DND-41 (cell line): ENCODE data around the gene PTF1A.

Experiments used
- EZH2 ChIP-seq: IDR thresholded peaks from 3 replicates; pipeline ENCODE4 v1.6.1; 2012; ENCODE audit warnings: borderline replicate concordance, low read depth, mild to moderate bottlenecking, moderate library complexity, low read length, inconsistent platforms; ENCODE audit not compliant: severe bottlenecking
- TF ChIP-seq, protein P1 (sequence below): IDR thresholded peaks from 2 replicates; pipeline ENCODE4 v1.5.1; 2012; ENCODE audit warnings: borderline replicate concordance, low read length, moderate library complexity, mild to moderate bottlenecking; ENCODE audit not compliant: poor library complexity, severe bottlenecking; ENCODE audit errors: extremely low read depth

GRCh38 chr10:23189024-23189423 is 3.1 kb upstream of the PTF1A start:
- TF ChIP-seq, protein P1, sequence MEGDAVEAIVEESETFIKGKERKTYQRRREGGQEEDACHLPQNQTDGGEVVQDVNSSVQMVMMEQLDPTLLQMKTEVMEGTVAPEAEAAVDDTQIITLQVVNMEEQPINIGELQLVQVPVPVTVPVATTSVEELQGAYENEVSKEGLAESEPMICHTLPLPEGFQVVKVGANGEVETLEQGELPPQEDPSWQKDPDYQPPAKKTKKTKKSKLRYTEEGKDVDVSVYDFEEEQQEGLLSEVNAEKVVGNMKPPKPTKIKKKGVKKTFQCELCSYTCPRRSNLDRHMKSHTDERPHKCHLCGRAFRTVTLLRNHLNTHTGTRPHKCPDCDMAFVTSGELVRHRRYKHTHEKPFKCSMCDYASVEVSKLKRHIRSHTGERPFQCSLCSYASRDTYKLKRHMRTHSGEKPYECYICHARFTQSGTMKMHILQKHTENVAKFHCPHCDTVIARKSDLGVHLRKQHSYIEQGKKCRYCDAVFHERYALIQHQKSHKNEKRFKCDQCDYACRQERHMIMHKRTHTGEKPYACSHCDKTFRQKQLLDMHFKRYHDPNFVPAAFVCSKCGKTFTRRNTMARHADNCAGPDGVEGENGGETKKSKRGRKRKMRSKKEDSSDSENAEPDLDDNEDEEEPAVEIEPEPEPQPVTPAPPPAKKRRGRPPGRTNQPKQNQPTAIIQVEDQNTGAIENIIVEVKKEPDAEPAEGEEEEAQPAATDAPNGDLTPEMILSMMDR: no peak
- no peak for TF ChIP-seq EZH2
